Fibroblast of the aortic adventitia (primary cell): ENCODE data around the gene MED29. TPM values are rescaled to one million over a fixed set of nuclear protein-coding genes. Genes with fewer than 3 reads are reported as not detected.

Source experiments
- DNase-seq: peaks from one replicate; pipeline ENCODE4 v3.0.0-alpha.2; 2010; ENCODE audit warnings: low read depth
- H3K4me3 ChIP-seq: 2 replicates; pipeline ENCODE4 v1.5.1; 2011; ENCODE audit warnings: low read depth, mild to moderate bottlenecking, control low read depth, low read length, moderate library complexity
- total RNA-seq: library from RNA; depleted of rRNA; stranded (reverse); fragments of >200 nt; gene quantifications from 2 replicates; pipeline ENCODE4 v1.2.3, GENCODE V29; 2012; ENCODE audit warnings: low replicate concordance
- TF ChIP-seq, protein P1 (sequence below): IDR thresholded peaks from 2 replicates; pipeline ENCODE4 v1.5.1; 2011; ENCODE audit warnings: mild to moderate bottlenecking, low read length, control low read depth, inconsistent platforms; ENCODE audit not compliant: insufficient read depth

The MED29 gene
- total RNA-seq, 1 donor: 25.7 TPM

DNA sequence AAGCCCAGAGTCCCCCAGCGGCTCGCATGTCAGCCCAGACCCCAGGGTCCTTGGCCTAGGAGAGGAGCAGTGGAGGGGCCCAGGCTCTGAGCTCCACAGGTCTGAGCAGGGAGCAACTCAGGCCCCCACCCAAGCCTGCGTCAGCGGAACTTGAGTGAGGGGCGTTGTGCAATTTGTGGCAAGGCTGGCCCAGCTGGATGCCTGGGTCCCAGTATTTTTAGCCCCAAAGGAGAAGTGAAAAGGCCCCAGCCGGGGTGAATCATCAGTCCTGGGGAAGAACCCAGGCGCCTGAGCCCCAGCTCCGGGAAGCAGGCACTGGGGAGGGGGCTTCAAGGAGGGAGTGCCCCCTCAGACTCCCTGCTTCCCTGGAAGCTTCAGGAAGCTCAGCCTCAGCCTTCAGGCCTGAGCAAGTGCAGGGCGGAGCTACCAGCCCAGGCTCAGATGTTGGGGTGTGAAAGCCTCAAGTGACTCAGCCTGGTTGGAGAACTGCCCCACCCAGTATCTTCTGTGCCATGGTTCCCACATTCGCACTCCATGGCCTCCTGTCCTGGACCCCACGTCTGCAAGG, 7.2 kb downstream of the MED29 start:
- peak; percentile 84 for DNase-seq
- TF ChIP-seq, protein P1, sequence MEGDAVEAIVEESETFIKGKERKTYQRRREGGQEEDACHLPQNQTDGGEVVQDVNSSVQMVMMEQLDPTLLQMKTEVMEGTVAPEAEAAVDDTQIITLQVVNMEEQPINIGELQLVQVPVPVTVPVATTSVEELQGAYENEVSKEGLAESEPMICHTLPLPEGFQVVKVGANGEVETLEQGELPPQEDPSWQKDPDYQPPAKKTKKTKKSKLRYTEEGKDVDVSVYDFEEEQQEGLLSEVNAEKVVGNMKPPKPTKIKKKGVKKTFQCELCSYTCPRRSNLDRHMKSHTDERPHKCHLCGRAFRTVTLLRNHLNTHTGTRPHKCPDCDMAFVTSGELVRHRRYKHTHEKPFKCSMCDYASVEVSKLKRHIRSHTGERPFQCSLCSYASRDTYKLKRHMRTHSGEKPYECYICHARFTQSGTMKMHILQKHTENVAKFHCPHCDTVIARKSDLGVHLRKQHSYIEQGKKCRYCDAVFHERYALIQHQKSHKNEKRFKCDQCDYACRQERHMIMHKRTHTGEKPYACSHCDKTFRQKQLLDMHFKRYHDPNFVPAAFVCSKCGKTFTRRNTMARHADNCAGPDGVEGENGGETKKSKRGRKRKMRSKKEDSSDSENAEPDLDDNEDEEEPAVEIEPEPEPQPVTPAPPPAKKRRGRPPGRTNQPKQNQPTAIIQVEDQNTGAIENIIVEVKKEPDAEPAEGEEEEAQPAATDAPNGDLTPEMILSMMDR: no peak
- no peak overlapping the region for H3K4me3 ChIP-seq

DNA sequence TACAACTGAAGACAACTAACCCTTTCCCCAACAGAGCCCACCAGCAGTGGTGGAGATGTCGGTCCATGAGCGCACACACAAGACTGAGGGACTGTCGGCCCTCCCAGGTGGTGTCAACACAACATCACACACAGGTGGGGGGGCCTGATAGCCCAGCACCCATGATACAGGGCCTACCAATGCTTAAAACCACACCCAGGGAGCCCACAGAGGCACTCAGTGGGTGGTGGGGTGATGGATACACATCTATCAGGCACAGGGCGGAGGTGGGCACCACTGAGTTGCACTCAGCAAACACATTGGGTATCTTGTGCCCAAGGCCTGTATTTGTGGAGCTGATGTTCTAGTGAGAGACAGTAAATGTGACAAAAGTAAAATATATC, 8.5 kb downstream of the MED29 start:
- DNase-seq: no peak
- TF ChIP-seq, protein P1: no peak
- no peak overlapping the region for H3K4me3 ChIP-seq

DNA sequence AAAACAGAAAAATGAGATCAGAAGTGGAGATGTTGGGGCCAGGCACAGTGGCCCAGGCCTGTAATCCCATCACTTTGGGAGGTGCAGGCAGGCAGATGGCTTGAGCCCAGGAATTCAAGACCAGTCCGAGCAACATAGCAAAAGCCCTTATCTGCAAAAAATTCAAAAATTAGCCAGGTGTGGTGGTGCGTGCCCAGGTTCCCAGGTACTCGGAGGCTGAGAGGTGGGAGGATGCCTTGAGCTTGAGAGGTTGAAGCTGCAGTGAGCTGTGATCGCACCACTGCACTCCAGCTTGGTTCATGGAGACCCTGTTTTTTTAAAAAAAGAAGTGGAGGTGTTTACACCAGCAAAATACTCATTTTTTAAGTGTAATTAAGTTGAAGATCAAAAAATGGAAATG, 8.9 kb downstream of the MED29 start:
- no peak for DNase-seq
- TF ChIP-seq, protein P1: no peak

DNA sequence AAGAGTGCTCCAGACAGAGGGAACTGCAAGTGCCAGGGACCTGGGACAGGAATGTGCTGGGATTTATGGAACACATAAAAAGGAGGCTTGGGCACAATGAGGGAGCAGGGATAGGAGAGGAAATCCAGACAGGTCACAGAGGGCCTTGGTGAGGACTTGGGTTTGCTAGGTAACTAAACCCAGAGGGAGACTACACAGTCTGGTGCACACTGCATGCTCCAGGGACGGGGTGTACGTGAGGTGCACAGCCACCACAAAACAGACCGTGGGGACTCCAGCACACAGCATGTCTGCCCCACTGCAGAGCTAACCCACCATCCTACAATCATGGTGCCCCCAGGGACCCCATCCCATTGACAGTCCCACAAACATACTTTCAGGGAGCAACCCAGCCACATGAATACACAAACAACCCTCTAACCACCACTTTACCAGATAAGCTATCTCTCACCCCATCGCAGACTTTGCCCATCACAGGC, 9.9 kb downstream of the MED29 start:
- DNase-seq: no peak
- H3K4me3 ChIP-seq: no peak overlapping the region
- TF ChIP-seq, protein P1: no peak

More for the DNA sequence above, 8.9 kb downstream of the MED29 start:
- H3K4me3 ChIP-seq: no peak overlapping the region

DNA sequence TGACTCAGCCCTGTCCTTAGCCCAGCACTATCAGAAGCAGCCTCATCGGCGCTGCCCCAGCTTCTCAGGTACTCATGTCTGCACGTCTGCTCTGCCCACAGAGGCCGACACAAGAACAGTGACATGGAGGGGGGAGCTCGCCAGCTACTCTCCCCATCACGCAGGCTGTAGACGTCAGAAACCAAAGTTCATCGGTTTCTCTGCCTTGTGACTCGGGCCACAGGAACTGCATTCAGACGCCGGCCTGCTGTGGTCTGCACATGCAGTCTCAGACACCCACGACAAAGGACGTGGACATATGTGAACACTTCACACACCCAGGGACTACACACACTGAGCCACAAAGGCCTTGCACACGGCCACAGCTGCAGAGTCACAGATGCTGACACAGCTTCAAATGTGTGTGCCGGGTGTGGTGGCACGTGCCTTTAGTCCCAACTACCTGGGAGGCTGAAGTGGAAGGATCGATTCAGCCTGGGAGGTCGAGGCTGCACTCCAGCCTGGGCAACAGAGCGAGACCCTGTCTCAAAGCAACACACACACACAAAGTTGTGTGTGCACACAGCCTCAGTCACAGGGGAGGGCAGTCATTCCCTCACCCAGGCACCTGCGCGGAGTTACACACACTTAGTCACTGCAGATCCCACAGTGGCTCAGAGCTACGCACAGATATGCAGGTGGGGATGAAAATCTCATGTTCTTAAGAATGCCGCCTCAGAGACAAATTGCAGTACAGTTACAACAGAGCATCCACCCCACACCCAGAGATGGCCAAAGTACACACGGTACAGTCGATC, 10.6 kb downstream of the MED29 start:
- peak; percentile 77 for DNase-seq
- TF ChIP-seq, protein P1: no peak
- H3K4me3 ChIP-seq: no peak overlapping the region

DNA sequence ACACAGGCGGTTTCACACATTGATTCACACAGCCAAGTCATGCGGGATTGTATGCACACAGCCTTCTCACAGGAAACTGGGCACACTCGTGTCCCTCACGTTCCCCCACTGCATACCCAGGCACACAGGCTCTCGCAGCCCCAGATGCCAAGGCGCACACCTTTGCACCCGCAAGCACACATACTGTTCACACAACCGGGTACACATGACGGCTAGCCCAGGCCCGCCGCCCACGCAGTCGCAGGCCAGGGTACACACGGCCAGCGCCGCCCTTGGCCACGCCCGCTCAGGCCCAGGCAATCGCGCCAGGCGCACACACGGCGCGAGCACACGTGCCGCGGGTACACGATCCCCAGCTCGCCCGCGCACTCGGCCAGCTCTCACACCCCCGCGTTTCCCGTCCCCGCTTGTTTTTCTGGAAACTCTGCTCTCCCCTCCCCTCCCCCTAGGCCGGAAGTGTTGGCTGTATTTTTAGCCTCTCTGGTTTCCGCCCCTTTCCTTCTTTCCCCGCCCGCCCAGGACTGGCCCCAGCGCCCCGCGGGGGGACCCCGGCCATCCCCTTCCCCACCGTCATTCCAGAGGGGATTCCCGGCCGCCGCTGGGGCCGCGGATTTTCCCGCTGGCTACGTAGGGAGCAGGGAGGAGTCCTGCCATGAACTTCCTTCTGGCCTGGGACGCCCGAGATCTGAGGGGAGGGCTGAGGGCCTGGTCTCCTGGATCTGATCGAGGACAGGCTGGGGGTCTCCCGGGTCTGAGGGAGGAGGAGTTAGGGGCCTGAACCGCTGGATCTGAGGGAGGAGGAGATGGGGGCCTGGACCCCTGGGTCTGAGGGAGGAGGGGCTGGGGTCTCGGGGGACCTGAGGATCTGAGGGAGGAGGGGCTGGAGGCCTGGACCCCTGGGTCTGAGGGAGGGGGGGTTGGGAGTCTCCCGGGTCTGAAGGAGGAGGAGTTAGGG, 11.4 kb downstream of the MED29 start:
- DNase-seq: peak; percentile 94
- TF ChIP-seq, protein P1: no peak
- H3K4me3 ChIP-seq: peak overlapping the region; percentile 60
